ENCODE measurements around the gene OR51G1.
"Not testable (repeated sequence)": the region's sequence is repeated elsewhere in the genome, so short reads cannot be mapped to it uniquely, and the experiment has no call there.

Gene OR51G1

GRCh38 chr11:4924239-4924638 is at the start of gene OR51G1:
Gene OR51G1 (minus strand): TSS chr11:4924339. CDS start chr11:4924339, 0 bp downstream.
- no peak for DNase-seq (ENCODE audit: low spot score)

- DNase-seq (ENCODE audit: low spot score): no peak
These were observed 38.7 kb upstream of the OR51G1 start for GRCh38 chr11:4962816-4963215.

GRCh38 chr11:4960877-4961276 is 36.7 kb upstream of the OR51G1 start:
- DNase-seq (ENCODE audit: low spot score): no peak

GRCh38 chr11:4957396-4957795 is 33.3 kb upstream of the OR51G1 start:
- no peak for DNase-seq (ENCODE audit: low spot score)

GRCh38 chr11:4955613-4956012 is 31.5 kb upstream of the OR51G1 start, which contains the start of gene OR51A2:
Gene OR51A2 (minus strand): TSS chr11:4955713. CDS start chr11:4955713, 0 bp downstream.
- not testable (repeated sequence) for DNase-seq (ENCODE audit: low spot score)

GRCh38 chr11:4947505-4947904 is 23.4 kb upstream of the OR51G1 start, which contains the start of gene OR51A4:
Gene OR51A4 (minus strand): TSS chr11:4947605. CDS start chr11:4947100, 505 bp downstream.
- no peak for DNase-seq (ENCODE audit: low spot score)

- DNase-seq (ENCODE audit: low spot score): no peak
These were observed 12.6 kb upstream of the OR51G1 start for GRCh38 chr11:4936745-4937144.

- DNase-seq (ENCODE audit: low spot score): no peak
These were observed 8.6 kb upstream of the OR51G1 start for GRCh38 chr11:4932751-4933150.

- DNase-seq (ENCODE audit: low spot score): no peak
These were observed 2.5 kb upstream of the OR51G1 start for GRCh38 chr11:4926608-4927007.

GRCh38 chr11:4922304-4922703 is 1.8 kb downstream of the OR51G1 start:
- no peak for DNase-seq (ENCODE audit: low spot score)

- DNase-seq (ENCODE audit: low spot score): no peak
These were observed 2.3 kb downstream of the OR51G1 start for GRCh38 chr11:4921796-4922195.

GRCh38 chr11:4919250-4919649 is 4.9 kb downstream of the OR51G1 start, which contains the start of gene OR51G2:
Gene OR51G2 (minus strand): TSS chr11:4919350. CDS start chr11:4915663, 3,687 bp downstream.
- no peak for DNase-seq (ENCODE audit: low spot score)

- DNase-seq (ENCODE audit: low spot score): no peak
These were observed 7.6 kb downstream of the OR51G1 start for GRCh38 chr11:4916581-4916980.

GRCh38 chr11:4903484-4903883 is 20.7 kb downstream of the OR51G1 start, which contains the start of gene OR51A7:
Gene OR51A7 (plus strand): TSS chr11:4903783. CDS start chr11:4907370, 3,587 bp downstream.
- DNase-seq (ENCODE audit: low spot score): no peak

GRCh38 chr11:4891996-4892640 is 32.0 kb downstream of the OR51G1 start:
- DNase-seq (ENCODE audit: low spot score): no peak

GRCh38 chr11:4890279-4890678 is 33.9 kb downstream of the OR51G1 start:
- no peak for DNase-seq (ENCODE audit: low spot score)

- no peak for DNase-seq (ENCODE audit: low spot score)
These were observed 36.5 kb downstream of the OR51G1 start for GRCh38 chr11:4887591-4887990.

- DNase-seq (ENCODE audit: low spot score): no peak
These were observed 38.0 kb downstream of the OR51G1 start for GRCh38 chr11:4886186-4886585.

- DNase-seq (ENCODE audit: low spot score): no peak
These were observed 39.8 kb downstream of the OR51G1 start for GRCh38 chr11:4884361-4884760.

GRCh38 chr11:4882543-4882942 is 41.6 kb downstream of the OR51G1 start:
- no peak for DNase-seq (ENCODE audit: low spot score)

- DNase-seq (ENCODE audit: low spot score): no peak
These were observed 42.2 kb downstream of the OR51G1 start, which contains the start of gene OR51T1 for GRCh38 chr11:4881860-4882500. Gene OR51T1 (plus strand): TSS chr11:4881900. CDS start chr11:4881900, 0 bp downstream.

- no peak for DNase-seq (ENCODE audit: low spot score)
These were observed 43.0 kb downstream of the OR51G1 start for GRCh38 chr11:4881188-4881587.
